ENCODE data around the gene NIN. TPM values are rescaled to one million over a fixed set of nuclear protein-coding genes. Genes with fewer than 3 reads are reported as not detected.
"Not testable (repeated sequence)": the region's sequence is repeated elsewhere in the genome, so short reads cannot be mapped to it uniquely, and the experiment has no call there.

NIN gene
- polyA plus RNA-seq, 4 donors = 30.2 to 35.7 (median 32.2) TPM

- DNase-seq (ENCODE audit: low read depth in 4 of 4, low spot score in 3 of 4) = no peak
Measured at GRCh38 chr14:50820786-50821509, 10.0 kb downstream of the NIN start.

DNA sequence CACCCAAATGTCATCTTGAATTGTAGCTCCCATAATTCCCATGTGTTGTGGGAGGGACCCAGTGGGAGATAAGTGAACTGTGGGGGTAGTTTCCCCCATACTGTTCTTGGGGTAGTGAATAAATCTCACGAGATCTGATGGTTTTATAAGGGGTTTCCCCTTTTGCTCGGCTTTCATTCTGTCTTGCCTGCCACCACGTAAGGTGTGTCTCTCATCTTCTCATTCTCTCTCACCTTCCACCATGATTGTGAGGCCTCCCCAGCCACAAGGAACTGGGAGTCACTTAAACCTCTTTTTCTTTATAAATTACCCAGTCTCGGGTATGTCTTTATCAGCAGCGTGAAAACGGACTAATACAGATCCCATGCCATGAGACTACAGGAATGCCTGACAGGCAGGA is 11.7 kb downstream of the NIN start:
- not testable (repeated sequence) for DNase-seq (ENCODE audit: low read depth in 4 of 4, low spot score in 3 of 4)

- DNase-seq (ENCODE audit: low read depth in 4 of 4, low spot score in 3 of 4) = no peak
Measured at GRCh38 chr14:50816395-50817047, 14.4 kb downstream of the NIN start.

DNA sequence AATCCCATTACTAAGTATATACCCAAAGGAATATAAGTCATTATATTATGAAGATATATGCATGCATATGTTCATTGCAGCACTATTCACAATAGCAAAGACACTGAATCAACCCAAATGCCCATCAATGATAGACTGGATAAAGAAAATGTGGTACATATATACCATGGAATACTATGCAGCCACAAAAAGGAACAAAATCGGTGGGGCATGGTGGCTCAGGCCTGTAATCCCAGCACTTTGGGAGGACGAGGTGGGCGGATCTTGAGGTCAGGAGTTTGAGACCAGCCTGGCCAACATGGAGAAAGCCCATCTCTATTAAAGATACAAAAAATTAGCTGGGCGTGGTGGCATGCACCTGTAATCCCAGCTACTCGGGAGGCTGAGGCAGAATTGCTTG is 15.4 kb downstream of the NIN start:
- DNase-seq (ENCODE audit: low read depth in 4 of 4, low spot score in 3 of 4) = not testable (repeated sequence)

DNA sequence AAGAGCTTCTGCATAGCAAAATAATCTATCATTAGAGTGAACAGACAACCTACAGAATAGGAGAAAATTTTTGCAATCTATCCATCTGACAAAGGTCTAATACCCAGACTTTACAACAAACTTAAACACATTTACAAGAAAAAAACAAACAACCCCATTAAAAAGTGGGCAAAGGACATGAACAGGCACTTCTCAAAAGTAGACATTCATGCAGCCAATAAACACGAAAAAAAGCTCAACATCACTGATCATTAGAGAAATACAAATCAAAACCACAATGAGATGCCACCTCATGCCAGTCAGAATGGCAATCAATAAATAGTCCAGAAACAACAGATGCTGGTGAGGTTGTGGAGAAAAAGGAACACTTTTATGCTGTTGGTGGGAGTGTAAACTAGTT is 15.9 kb downstream of the NIN start:
- not testable (repeated sequence) for DNase-seq (ENCODE audit: low read depth in 4 of 4, low spot score in 3 of 4)

- no peak for DNase-seq (ENCODE audit: low read depth in 4 of 4, low spot score in 3 of 4)
Measured at GRCh38 chr14:50814161-50814560, 16.8 kb downstream of the NIN start.

- no peak for DNase-seq (ENCODE audit: low read depth in 4 of 4, low spot score in 3 of 4)
Measured at GRCh38 chr14:50813544-50813863, 17.5 kb downstream of the NIN start.

DNA sequence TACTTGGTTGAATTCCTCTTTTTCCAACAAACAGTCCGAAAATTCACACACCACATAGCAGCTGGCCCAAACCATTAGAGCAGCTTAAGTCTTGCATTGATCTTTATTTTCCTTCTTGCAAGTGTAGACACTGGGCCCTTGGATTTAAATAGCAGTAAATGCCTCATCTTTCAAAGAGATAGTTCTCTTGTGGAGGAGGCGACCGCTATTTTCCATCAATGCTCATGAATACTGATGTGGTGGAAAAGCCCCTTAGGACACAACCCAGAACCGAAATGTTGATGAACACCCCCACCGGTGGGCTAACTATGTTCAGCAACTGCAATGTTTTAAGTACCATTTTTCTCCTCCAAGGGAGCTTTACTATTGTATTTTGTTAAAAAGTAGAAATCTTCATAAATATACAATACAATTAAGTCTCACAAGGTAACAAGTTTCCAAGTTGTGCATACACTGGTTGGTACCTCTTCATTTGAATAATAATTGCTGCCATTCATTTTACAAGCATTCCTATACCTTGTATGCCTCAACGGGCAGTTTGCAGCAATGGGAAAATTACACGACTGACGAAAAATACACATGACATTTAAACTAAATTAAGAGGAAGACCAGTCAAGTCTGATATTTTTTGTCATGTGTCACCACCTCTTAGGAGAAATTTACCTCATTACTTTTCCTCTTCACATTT is 18.0 kb downstream of the NIN start:
- no peak for DNase-seq (ENCODE audit: low read depth in 4 of 4, low spot score in 3 of 4)

DNA sequence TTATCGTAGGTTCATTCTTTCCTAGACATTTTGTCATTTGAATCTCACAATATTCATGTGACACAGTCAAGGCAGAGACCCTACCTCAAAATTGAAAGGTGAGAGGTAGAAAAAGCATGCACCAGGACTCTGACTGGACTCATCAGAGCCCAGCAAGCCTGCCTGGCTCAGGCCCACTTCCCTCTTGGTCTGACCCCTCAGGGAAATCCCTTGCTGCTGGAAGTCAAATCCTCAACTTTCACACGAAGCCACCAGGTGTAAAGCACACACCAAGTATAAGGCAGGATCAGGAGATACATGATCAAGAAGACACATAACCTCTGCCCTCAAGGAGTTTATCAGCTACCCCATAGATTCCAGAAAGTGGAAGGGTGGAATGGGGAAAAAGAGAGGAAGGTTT is 18.8 kb downstream of the NIN start:
- no peak for DNase-seq (ENCODE audit: low read depth in 4 of 4, low spot score in 3 of 4)

GRCh38 chr14:50808053-50808452 is 22.9 kb downstream of the NIN start:
- no peak for DNase-seq (ENCODE audit: low read depth in 4 of 4, low spot score in 3 of 4)

DNA sequence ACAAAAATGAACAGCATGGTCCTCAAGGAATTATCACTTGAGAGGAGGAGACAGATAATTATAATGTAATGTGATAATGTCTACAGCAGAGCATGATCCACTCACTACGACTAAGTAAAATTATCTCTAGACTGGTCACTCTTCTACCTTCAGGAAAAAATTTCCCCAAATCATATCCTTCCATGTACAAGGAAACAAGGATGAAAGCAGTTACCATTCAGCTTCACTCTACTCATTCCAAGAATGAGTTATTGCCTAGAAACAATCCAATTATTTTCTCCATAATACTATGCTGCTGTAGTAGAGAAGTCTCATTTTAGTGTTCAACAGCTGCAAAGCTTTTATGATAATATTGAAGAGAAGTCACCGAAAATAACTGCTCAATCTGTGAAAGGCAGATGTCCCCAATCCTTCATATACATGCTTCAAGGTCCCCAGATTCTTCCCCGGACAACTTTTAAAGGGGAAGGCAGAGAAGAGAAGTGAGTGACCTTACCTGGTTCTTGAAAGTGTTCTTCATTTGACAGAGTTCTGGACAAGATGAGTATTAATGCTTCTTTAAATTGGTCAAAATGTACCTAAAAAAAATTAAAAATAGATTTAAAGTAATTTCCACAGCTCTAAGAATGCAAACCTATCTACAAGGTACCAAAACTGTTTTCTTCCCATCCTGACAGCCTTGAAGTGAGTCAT is 24.6 kb downstream of the NIN start:
- DNase-seq (ENCODE audit: low read depth in 4 of 4, low spot score in 3 of 4) = no peak

DNA sequence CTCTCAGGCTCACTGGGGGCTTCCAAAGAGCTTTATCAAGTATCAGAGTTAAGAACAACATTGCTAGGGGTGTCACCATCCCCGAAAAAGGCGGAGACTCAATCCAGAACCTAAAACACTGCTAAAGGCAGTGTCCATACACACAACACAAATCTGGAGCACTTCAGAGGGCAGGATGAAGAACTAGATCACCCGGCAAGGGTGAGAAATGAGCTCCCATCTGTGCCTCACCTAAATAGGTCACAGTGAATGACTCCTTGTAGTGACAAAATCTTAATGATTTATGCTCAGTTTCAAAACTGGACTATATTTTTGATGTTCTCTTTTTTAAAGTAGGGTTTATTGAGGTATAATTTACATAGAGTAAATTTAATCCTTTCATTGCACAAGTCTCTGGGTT is 25.6 kb downstream of the NIN start:
- no peak for DNase-seq (ENCODE audit: low read depth in 4 of 4, low spot score in 3 of 4)

DNA sequence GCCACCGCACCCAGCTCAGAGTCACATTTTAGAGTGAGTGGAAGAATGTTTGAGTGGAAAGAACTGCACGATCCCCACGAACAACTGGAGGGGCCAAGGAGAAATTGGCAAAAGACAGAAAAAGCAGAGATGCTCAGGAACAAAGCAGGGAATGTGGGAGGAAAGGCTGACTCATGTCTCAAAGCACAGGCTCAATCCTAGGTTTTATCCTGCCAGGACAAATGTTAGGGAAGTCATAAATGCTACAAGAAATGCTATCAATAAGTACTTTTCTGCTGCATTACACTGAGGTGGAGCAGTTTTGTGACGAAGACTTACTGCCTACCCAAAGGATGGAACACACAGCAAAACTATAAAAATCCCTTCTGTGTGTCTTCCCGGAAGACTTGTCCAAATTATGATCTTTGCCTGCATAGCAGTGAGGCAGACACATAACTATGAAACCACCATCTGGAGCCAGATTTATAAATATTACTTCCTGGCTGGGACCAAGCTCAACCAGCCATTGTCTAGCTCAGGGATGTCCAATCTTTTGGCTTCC is 26.7 kb downstream of the NIN start:
- DNase-seq (ENCODE audit: low read depth in 4 of 4, low spot score in 3 of 4) = no peak

- no peak for DNase-seq (ENCODE audit: low read depth in 4 of 4, low spot score in 3 of 4)
Measured at GRCh38 chr14:50801706-50802105, 29.3 kb downstream of the NIN start.

DNA sequence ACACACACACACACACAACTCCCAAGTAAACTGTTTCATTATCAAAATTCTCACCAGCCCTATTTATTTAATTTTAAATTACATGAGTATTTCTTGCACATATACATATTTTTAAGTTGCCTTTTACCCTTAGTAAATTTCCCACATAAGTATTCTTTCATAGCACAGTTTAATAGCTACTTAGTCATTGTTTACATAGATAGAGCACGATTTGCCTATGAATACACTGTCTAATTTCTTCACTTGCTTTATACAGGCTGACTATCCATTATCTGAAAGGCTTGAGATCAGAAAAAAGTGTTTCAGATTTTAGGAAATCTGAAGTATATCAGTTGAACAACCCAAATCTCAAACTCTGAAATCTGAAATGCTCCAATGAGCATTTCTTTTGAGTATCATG is 30.9 kb downstream of the NIN start:
- no peak for DNase-seq (ENCODE audit: low read depth in 4 of 4, low spot score in 3 of 4)

GRCh38 chr14:50798048-50798421 is 32.9 kb downstream of the NIN start:
- no peak for DNase-seq (ENCODE audit: low read depth in 4 of 4, low spot score in 3 of 4)

DNA sequence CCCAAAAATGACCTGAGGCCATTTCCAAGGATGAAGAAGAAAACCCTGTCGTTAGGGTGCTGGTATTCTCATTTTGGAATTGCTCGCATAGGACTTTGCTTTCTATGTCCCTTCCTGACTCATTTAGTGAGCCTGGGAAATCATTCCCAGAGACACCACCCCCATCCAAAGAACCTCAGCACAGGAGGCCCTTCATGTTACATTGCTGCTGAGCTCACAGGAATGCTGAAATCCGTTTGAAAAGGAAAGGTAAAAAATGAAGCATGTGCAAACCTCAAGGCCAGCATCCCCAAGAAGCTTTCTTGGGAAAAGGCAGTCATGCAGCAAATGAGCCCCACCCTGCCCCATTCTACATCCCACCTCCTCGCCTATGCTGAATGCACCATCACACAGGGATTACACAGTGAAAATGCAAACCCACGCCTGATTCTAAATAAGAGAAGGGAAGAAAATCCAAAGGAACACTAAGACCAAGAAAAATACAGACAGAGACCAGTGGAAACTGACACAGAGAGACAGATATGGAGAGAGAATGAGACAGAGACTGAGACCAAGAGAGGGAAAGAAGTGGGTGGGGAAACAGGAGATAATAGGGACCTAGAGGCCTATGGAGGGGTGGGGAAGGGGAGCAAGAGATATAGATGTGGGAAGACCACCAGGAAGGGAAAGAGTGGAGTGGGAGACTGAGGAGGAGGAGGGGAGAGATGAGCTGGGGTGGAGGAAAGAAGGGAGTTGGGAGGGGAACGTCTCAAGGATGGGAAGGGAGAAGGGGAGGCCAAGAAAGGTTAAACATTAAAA is 33.5 kb downstream of the NIN start:
- DNase-seq (ENCODE audit: low read depth in 4 of 4, low spot score in 3 of 4) = no peak

DNA sequence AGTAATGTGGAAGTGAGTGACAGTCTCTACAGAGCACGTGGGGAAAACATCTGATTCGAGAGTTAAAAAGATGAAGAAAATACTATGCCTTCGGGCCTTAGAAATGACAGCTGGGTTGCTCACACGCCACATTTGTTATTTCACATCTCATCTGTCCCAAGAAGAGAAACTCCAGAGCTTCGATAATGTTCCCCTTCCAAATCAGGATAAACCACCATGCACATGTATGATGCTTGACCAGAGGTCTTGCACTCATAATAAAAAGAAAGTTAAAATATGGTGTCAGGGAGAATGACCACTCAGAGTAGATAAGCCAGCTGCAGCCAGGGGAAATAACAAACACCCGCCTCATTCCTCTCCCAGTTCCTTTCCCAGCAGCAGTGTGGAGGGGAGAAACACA is 34.6 kb downstream of the NIN start:
- no peak for DNase-seq (ENCODE audit: low read depth in 4 of 4, low spot score in 3 of 4)

GRCh38 chr14:50795909-50796308 is 35.1 kb downstream of the NIN start:
- no peak for DNase-seq (ENCODE audit: low read depth in 4 of 4, low spot score in 3 of 4)

- DNase-seq (ENCODE audit: low read depth in 4 of 4, low spot score in 3 of 4) = no peak
Measured at GRCh38 chr14:50795142-50795541, 35.8 kb downstream of the NIN start.

All from right renal pelvis (tissue), 4 donors.